ENCODE measurements around the gene QSOX1. TPM values are rescaled to one million over a fixed set of nuclear protein-coding genes. Genes with fewer than 3 reads are reported as not detected.

The QSOX1 gene
- total and polyA plus RNA-seq, 7 experiments from 2014 or later = 9.3 to 55.6 (median 23.6) TPM

- Histone ChIP-seq H3K27ac (ENCODE audit: low read depth, low read length) (no peak overlapping the region), H3K36me3 (ENCODE audit: control insufficient read depth in 2 of 3, insufficient read depth in 3 of 3, low read length in 3 of 3) (peaks cover 0 to 89% (median 3%) of the 10 kb centered on the region in 3 experiments), H3K4me1 (ENCODE audit: control insufficient read depth in 2 of 2, insufficient read depth in 2 of 2, low read length in 2 of 2) (peaks cover 0 to 21% of the 10 kb centered on the region in 2 donors), H3K4me3 (ENCODE audit: low read length) (no peak overlapping the region), H3K9me3 (ENCODE audit: control insufficient read depth in 2 of 3, low read length in 3 of 3) (no peaks in the 10 kb centered on the region), H3K27me3 (ENCODE audit: control insufficient read depth in 2 of 2, insufficient read depth in 2 of 2, low read length in 2 of 2) (no peaks in the 10 kb centered on the region)
- H3K9me3 Mint-ChIP-seq = no peaks in the 10 kb centered on the region
- no peaks in the 10 kb centered on the region for H3K27me3 Mint-ChIP-seq
- ChIA-PET POLR2A (no interaction called here), CTCF (no interaction called here)
- DNase-seq (no peak), ATAC-seq (no peak)
- peak overlapping the region in 1 of 9 donors; percentile 38 for H3K27ac Mint-ChIP-seq
- H3K36me3 Mint-ChIP-seq = peaks cover 0 to 61% (median 29%) of the 10 kb centered on the region in 5 donors
- peaks cover 0 to 5% (median 0%) of the 10 kb centered on the region in 7 donors for H3K4me1 Mint-ChIP-seq
- no peak overlapping the region for H3K4me3 Mint-ChIP-seq
- intact Hi-C loops (cut with micrococcal nuclease) = no loop called here
These were observed 32.2 kb downstream of the QSOX1 start for GRCh38 chr1:180186831-180187230.

GRCh38 chr1:180187626-180188025, 33.0 kb downstream of the QSOX1 start:
- intact Hi-C loops (cut with micrococcal nuclease) = loop anchor here in 1 of 2 donors (1.0 kb wide), 1 partner anchor 291 kb away; no protein-coding TSS in a partner anchor

GRCh38 chr1:180188091-180188506, 33.4 kb downstream of the QSOX1 start:
- Mint-ChIP-seq H3K27ac (no peak overlapping the region), H3K36me3 (peaks cover 0 to 64% (median 32%) of the 10 kb centered on the region in 5 donors), H3K4me1 (peaks cover 0 to 11% (median 0%) of the 10 kb centered on the region in 7 donors), H3K9me3 (no peaks in the 10 kb centered on the region), H3K4me3 (no peak overlapping the region), H3K27me3 (no peaks in the 10 kb centered on the region)
- no peak for ATAC-seq
- Histone ChIP-seq H3K27me3 (ENCODE audit: control insufficient read depth in 2 of 2, insufficient read depth in 2 of 2, low read length in 2 of 2) (no peaks in the 10 kb centered on the region), H3K4me1 (ENCODE audit: control insufficient read depth in 2 of 2, insufficient read depth in 2 of 2, low read length in 2 of 2) (peaks cover 0 to 26% of the 10 kb centered on the region in 2 donors), H3K27ac (ENCODE audit: low read depth, low read length) (no peak overlapping the region), H3K4me3 (ENCODE audit: low read length) (no peak overlapping the region), H3K9me3 (ENCODE audit: control insufficient read depth in 2 of 3, low read length in 3 of 3) (no peaks in the 10 kb centered on the region), H3K36me3 (ENCODE audit: control insufficient read depth in 2 of 3, insufficient read depth in 3 of 3, low read length in 3 of 3) (peaks cover 0 to 78% (median 3%) of the 10 kb centered on the region in 3 experiments)
- POLR2A ChIA-PET = no interaction called here
- CTCF ChIA-PET = interaction anchor here (0.7 to 1.6 kb wide), 3 partner anchors 9 to 304 kb away, joined by 3 to 5 read pairs (median 4); no protein-coding TSS in a partner anchor
- intact Hi-C loops (cut with micrococcal nuclease) = loop anchor here in 1 of 2 donors (1.0 kb wide), 1 partner anchor 290 kb away; no protein-coding TSS in a partner anchor
- no peak for DNase-seq

More at GRCh38 chr1:180187626-180188025, 33.0 kb downstream of the QSOX1 start:
- Histone ChIP-seq H3K4me1 (ENCODE audit: control insufficient read depth in 2 of 2, insufficient read depth in 2 of 2, low read length in 2 of 2) (peaks cover 0 to 26% of the 10 kb centered on the region in 2 donors), H3K27ac (ENCODE audit: low read depth, low read length) (no peak overlapping the region), H3K36me3 (ENCODE audit: control insufficient read depth in 2 of 3, insufficient read depth in 3 of 3, low read length in 3 of 3) (peaks cover 0 to 83% (median 3%) of the 10 kb centered on the region in 3 experiments), H3K4me3 (ENCODE audit: low read length) (no peak overlapping the region), H3K9me3 (ENCODE audit: control insufficient read depth in 2 of 3, low read length in 3 of 3) (no peaks in the 10 kb centered on the region), H3K27me3 (ENCODE audit: control insufficient read depth in 2 of 2, insufficient read depth in 2 of 2, low read length in 2 of 2) (no peaks in the 10 kb centered on the region)
- CTCF ChIA-PET = interaction anchor here (1.6 kb wide), 2 partner anchors 8 to 293 kb away, joined by 4 to 5 read pairs; no protein-coding TSS in a partner anchor
- H3K27ac Mint-ChIP-seq = no peak overlapping the region
- no peak overlapping the region for H3K4me3 Mint-ChIP-seq
- peaks cover 0 to 11% (median 0%) of the 10 kb centered on the region in 7 donors for H3K4me1 Mint-ChIP-seq
- no peaks in the 10 kb centered on the region for H3K27me3 Mint-ChIP-seq
- ATAC-seq (no peak), DNase-seq (no peak)
- no peaks in the 10 kb centered on the region for H3K9me3 Mint-ChIP-seq
- peaks cover 0 to 63% (median 29%) of the 10 kb centered on the region in 5 donors for H3K36me3 Mint-ChIP-seq
- POLR2A ChIA-PET = no interaction called here

GRCh38 chr1:180188684-180189175, 34.1 kb downstream of the QSOX1 start:
- CTCF ChIA-PET = interaction anchor here (0.7 to 1.6 kb wide), 3 partner anchors 9 to 304 kb away, joined by 3 to 5 read pairs (median 4); no protein-coding TSS in a partner anchor
- Histone ChIP-seq H3K36me3 (ENCODE audit: control insufficient read depth in 2 of 3, insufficient read depth in 3 of 3, low read length in 3 of 3) (peaks cover 0 to 78% (median 3%) of the 10 kb centered on the region in 3 experiments), H3K4me3 (ENCODE audit: low read length) (no peak overlapping the region), H3K27me3 (ENCODE audit: control insufficient read depth in 2 of 2, insufficient read depth in 2 of 2, low read length in 2 of 2) (no peaks in the 10 kb centered on the region), H3K9me3 (ENCODE audit: control insufficient read depth in 2 of 3, low read length in 3 of 3) (no peaks in the 10 kb centered on the region), H3K27ac (ENCODE audit: low read depth, low read length) (no peak overlapping the region), H3K4me1 (ENCODE audit: control insufficient read depth in 2 of 2, insufficient read depth in 2 of 2, low read length in 2 of 2) (peaks cover 0 to 26% of the 10 kb centered on the region in 2 donors)
- Mint-ChIP-seq H3K4me3 (no peak overlapping the region), H3K27ac (no peak overlapping the region), H3K4me1 (peaks cover 0 to 11% (median 0%) of the 10 kb centered on the region in 7 donors), H3K36me3 (peaks cover 0 to 63% (median 33%) of the 10 kb centered on the region in 5 donors), H3K9me3 (no peaks in the 10 kb centered on the region), H3K27me3 (no peaks in the 10 kb centered on the region)
- intact Hi-C loops (cut with micrococcal nuclease) = loop anchor here in 1 of 2 donors (1.0 kb wide), 1 partner anchor 290 kb away; no protein-coding TSS in a partner anchor
- POLR2A ChIA-PET = no interaction called here
- DNase-seq = no peak
- no peak for ATAC-seq

- Mint-ChIP-seq H3K27ac (no peak overlapping the region), H3K4me3 (peak overlapping the region in 1 of 10 donors; percentile 8), H3K4me1 (peaks cover 0 to 11% (median 0%) of the 10 kb centered on the region in 7 donors), H3K9me3 (no peaks in the 10 kb centered on the region), H3K36me3 (peaks cover 0 to 57% (median 21%) of the 10 kb centered on the region in 5 donors), H3K27me3 (no peaks in the 10 kb centered on the region)
- intact Hi-C loops (cut with micrococcal nuclease) = no loop called here
- ChIA-PET POLR2A (no interaction called here), CTCF (interaction anchor here (0.8 kb wide), 1 partner anchor 484 kb away, joined by 3 read pairs; no protein-coding TSS in a partner anchor)
- Histone ChIP-seq H3K4me1 (ENCODE audit: control insufficient read depth in 2 of 2, insufficient read depth in 2 of 2, low read length in 2 of 2) (peaks cover 0 to 26% of the 10 kb centered on the region in 2 donors), H3K4me3 (ENCODE audit: low read length) (no peak overlapping the region), H3K36me3 (ENCODE audit: control insufficient read depth in 2 of 3, insufficient read depth in 3 of 3, low read length in 3 of 3) (peaks cover 0 to 71% (median 3%) of the 10 kb centered on the region in 3 experiments), H3K9me3 (ENCODE audit: control insufficient read depth in 2 of 3, low read length in 3 of 3) (no peaks in the 10 kb centered on the region), H3K27ac (ENCODE audit: low read depth, low read length) (no peak overlapping the region), H3K27me3 (ENCODE audit: control insufficient read depth in 2 of 2, insufficient read depth in 2 of 2, low read length in 2 of 2) (no peaks in the 10 kb centered on the region)
- DNase-seq = no peak
- ATAC-seq = peak; percentile 52
These were observed 35.4 kb downstream of the QSOX1 start for GRCh38 chr1:180190091-180190490.

GRCh38 chr1:180192172-180192571, 37.5 kb downstream of the QSOX1 start:
- Mint-ChIP-seq H3K27me3 (no peaks in the 10 kb centered on the region), H3K36me3 (peaks cover 0 to 55% (median 21%) of the 10 kb centered on the region in 5 donors), H3K9me3 (no peaks in the 10 kb centered on the region), H3K4me3 (no peak overlapping the region), H3K27ac (peak overlapping the region in 3 of 9 donors; percentile 15 to 75 (median 50)), H3K4me1 (peaks cover 0 to 11% (median 0%) of the 10 kb centered on the region in 7 donors)
- intact Hi-C loops (cut with micrococcal nuclease) = no loop called here
- no peak overlapping the region for H3K4me3 ChIP-seq (ENCODE audit: low read length)
- ATAC-seq = peak; percentile 38
- peaks cover 0 to 67% (median 3%) of the 10 kb centered on the region in 3 experiments for H3K36me3 ChIP-seq (ENCODE audit: control insufficient read depth in 2 of 3, insufficient read depth in 3 of 3, low read length in 3 of 3)
- H3K9me3 ChIP-seq (ENCODE audit: control insufficient read depth in 2 of 3, low read length in 3 of 3) = no peaks in the 10 kb centered on the region
- H3K27me3 ChIP-seq (ENCODE audit: control insufficient read depth in 2 of 2, insufficient read depth in 2 of 2, low read length in 2 of 2) = no peaks in the 10 kb centered on the region
- H3K27ac ChIP-seq (ENCODE audit: low read depth, low read length) = no peak overlapping the region
- peaks cover 0 to 26% of the 10 kb centered on the region in 2 donors for H3K4me1 ChIP-seq (ENCODE audit: control insufficient read depth in 2 of 2, insufficient read depth in 2 of 2, low read length in 2 of 2)
- POLR2A ChIA-PET = no interaction called here
- CTCF ChIA-PET = no interaction called here
- no peak for DNase-seq

All from naive thymus-derived CD4-positive, alpha-beta T cell (primary cell).